Gastroesophageal sphincter (tissue), 3 donors: ENCODE data around the gene GRHL1.

Source experiments
- CTCF ChIP-seq, 4 experiments: fragments of 200-600 bp in 2 of 4; fragments of 450-650 bp in 2 of 4; sonication (generic) in 1 of 4; IDR thresholded peaks; one replicate each; pipeline ENCODE4 v1.5.1; 2017 to 2019; ENCODE audit warnings: antibody characterized with exemption in 4 of 4, mild to moderate bottlenecking in 2 of 4, moderate library complexity in 2 of 4
- POLR2A ChIP-seq, 2 donors: fragments of 450-650 bp; IDR thresholded peaks; one replicate each; pipeline ENCODE4 v1.6.1; 2017; ENCODE audit warnings: antibody characterized with exemption in 2 of 2, mild to moderate bottlenecking in 2 of 2, moderate library complexity in 1 of 2
- POLR2AphosphoS5 ChIP-seq: sonication (generic); formaldehyde crosslinking; IDR thresholded peaks from one replicate; pipeline ENCODE4 v1.6.1; 2017; ENCODE audit warnings: antibody characterized with exemption

- TF ChIP-seq CTCF (IDR thresholded peaks at IDR 0.05) (no peak), POLR2A (IDR thresholded peaks at IDR 0.05) (no peak), POLR2AphosphoS5 (no peak)
Measured at GRCh38 chr2:9908639-9909038, 42.9 kb upstream of the GRHL1 start.
